Activated CD8-positive, alpha-beta memory T cell treated with anti-CD3 and anti-CD28 coated beads, Interleukin-2, amount 50 U/mL, for 1 hour (primary cell): ENCODE measurements around the gene PKN2.

Experiments used
- DNase-seq: peaks from one replicate; pipeline ENCODE4 v3.0.0-alpha.2; 2020; ENCODE audit errors: extremely low read depth

Gene PKN2

GRCh38 chr1:88731475-88732269 lies 47.6 kb downstream of the PKN2 start:
- no peak for DNase-seq

- no peak for DNase-seq
These were observed 51.3 kb downstream of the PKN2 start for GRCh38 chr1:88735382-88735781.

- no peak for DNase-seq
These were observed 51.8 kb downstream of the PKN2 start for GRCh38 chr1:88735909-88736308.

GRCh38 chr1:88736633-88737248 lies 52.7 kb downstream of the PKN2 start:
- DNase-seq: no peak

- DNase-seq: no peak
These were observed 53.4 kb downstream of the PKN2 start for GRCh38 chr1:88737338-88737927.

GRCh38 chr1:88740784-88741183 lies 56.7 kb downstream of the PKN2 start:
- DNase-seq: no peak

- DNase-seq: no peak
These were observed 57.3 kb downstream of the PKN2 start for GRCh38 chr1:88741413-88741812.

GRCh38 chr1:88742531-88742930 lies 58.5 kb downstream of the PKN2 start:
- DNase-seq: no peak

- no peak for DNase-seq
These were observed 60.1 kb downstream of the PKN2 start for GRCh38 chr1:88744142-88744541.

GRCh38 chr1:88746916-88747315 lies 62.8 kb downstream of the PKN2 start:
- no peak for DNase-seq

GRCh38 chr1:88751714-88752113 lies 67.6 kb downstream of the PKN2 start:
- DNase-seq: no peak

GRCh38 chr1:88753506-88753905 lies 69.4 kb downstream of the PKN2 start:
- no peak for DNase-seq

GRCh38 chr1:88763649-88764406 lies 79.8 kb downstream of the PKN2 start:
- DNase-seq: no peak

- no peak for DNase-seq
These were observed 84.1 kb downstream of the PKN2 start for GRCh38 chr1:88768187-88768586.

GRCh38 chr1:88768816-88769215 lies 84.7 kb downstream of the PKN2 start:
- DNase-seq: no peak

- DNase-seq: no peak
These were observed 89.6 kb downstream of the PKN2 start for GRCh38 chr1:88773540-88774150.

- DNase-seq: no peak
These were observed 90.1 kb downstream of the PKN2 start for GRCh38 chr1:88774151-88774556.

- DNase-seq: no peak
These were observed 93.6 kb downstream of the PKN2 start for GRCh38 chr1:88777604-88778149.

GRCh38 chr1:88779880-88780279 lies 95.8 kb downstream of the PKN2 start:
- DNase-seq: no peak

GRCh38 chr1:88780485-88780884 lies 96.4 kb downstream of the PKN2 start:
- DNase-seq: no peak

GRCh38 chr1:88783145-88783544 lies 99.1 kb downstream of the PKN2 start:
- DNase-seq: no peak

- no peak for DNase-seq
These were observed 100.5 kb downstream of the PKN2 start for GRCh38 chr1:88784551-88784950.
